Measurements from ENCODE around the gene ABHD16A.

DNA sequence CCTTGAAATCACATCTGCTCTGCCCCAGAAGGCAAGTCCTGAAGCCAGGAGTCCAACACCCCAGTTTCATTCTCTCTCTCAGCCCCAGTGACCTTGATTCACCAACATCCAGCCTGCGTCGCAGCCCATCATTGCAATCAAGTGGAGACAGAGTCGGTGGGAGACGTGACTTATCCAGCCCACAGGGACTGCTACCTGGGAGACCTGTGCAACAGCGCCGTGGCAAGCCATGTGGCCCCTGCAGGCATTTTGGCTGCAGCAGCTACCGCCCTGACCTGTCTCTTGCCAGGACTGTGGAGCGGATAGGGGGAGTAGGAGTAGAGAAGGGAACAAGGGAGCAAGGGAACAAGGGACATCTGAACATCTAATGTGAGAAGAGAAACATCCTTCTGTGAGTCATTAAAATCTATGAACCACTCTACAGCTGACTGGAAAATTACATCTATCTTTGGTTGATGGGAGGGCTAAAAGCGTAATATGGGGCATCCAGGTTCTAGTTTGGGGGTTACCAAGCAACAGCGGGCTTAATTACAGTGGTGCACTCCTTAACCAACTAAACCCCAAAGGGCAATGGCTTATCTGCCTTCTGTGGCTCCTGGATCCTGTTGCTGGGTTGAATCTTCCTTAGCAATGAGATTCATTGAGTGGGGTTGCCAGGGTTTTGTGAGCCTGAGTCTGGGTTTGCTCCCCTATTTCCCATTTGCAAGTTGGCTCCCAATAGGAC is 14.5 kb upstream of the ABHD16A start:
- TF ChIP-seq, protein P1, sequence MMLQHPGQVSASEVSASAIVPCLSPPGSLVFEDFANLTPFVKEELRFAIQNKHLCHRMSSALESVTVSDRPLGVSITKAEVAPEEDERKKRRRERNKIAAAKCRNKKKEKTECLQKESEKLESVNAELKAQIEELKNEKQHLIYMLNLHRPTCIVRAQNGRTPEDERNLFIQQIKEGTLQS (IDR thresholded peaks at IDR 0.05), result no peak
- TF ChIP-seq SP1 (IDR thresholded peaks at IDR 0.05), result no peak

All from liver (tissue), 1 donor.